HCT116 (cell line): ENCODE data around the gene BTBD16. TPM values are rescaled to one million over a fixed set of nuclear protein-coding genes. Genes with fewer than 3 reads are reported as not detected.

Experiments used
- ATAC-seq: fragments of 200-7000 bp; cut with Tn5 transposase; 2 replicates; pipeline ENCODE4 v1.9.1; 2020; ENCODE audit warnings: mild to moderate bottlenecking, moderate library complexity
- BruUV-seq: library from RNA; stranded (reverse); fragments of 400-500 nt; replicated peaks from 2 replicates; lab custom pipeline; 2021; lab: Mats Ljungman, UMichigan
- CTCF ChIA-PET: fragments of 300-600 bp; sonication (Branson Sonifier 250); formaldehyde crosslinking; loops from one replicate; lab custom pipeline; 2021; ENCODE audit warnings: antibody characterized with exemption; lab: Charles Lee
- POLR2A ChIA-PET: fragments of 300-600, 350-600 bp; sonication (Branson Sonifier 250); formaldehyde crosslinking; loops from one replicate; lab custom pipeline; 2021; ENCODE audit warnings: antibody characterized with exemption; lab: Charles Lee
- RAD21 ChIA-PET, 2 experiments: fragments of 300-600 bp; sonication (Branson Sonifier 250); formaldehyde crosslinking; loops; one replicate each; lab custom pipeline; 2023; ENCODE audit warnings: low total read pairs in 2 of 2; ENCODE audit not compliant: uncharacterized antibody in 2 of 2, unreplicated experiment in 2 of 2, low non-redundant PET in 1 of 2; lab: Charles Lee
- DNase-seq: peaks from one replicate; pipeline ENCODE4 v3.0.0-alpha.2; 2010; ENCODE audit warnings: low read depth, low spot score
- H2AFZ ChIP-seq: fragments of 200-600 bp; shearing (Covaris generic), sonication (generic); 2 replicates; pipeline ENCODE4 v1.6.1; 2017; ENCODE audit warnings: low read depth, mixed run types, mixed read lengths, antibody characterized with exemption, low read length; ENCODE audit not compliant: poor library complexity, severe bottlenecking
- H3K27ac ChIP-seq: 2 replicates; pipeline ENCODE4 v1.5.1; 2012; ENCODE audit warnings: low read depth, low read length
- H3K27me3 ChIP-seq: fragments of 200-600 bp; sonication (generic); 2 replicates; pipeline ENCODE4 v1.6.1; 2016; ENCODE audit warnings: mixed run types, low read length, mixed read lengths; ENCODE audit not compliant: insufficient read depth
- H3K36me3 ChIP-seq, 2 experiments: fragments of 200-500 bp in 1 of 2; fragments of 200-600 bp in 1 of 2; sonication (Bioruptor generic) in 1 of 2; sonication (generic) in 1 of 2; 2 replicates each; pipeline versions ENCODE4 v1.5.1 to v1.6.1; 2014 to 2016; ENCODE audit warnings: low read length in 2 of 2, inconsistent platforms in 1 of 2, mixed read lengths in 1 of 2, mixed run types in 1 of 2; ENCODE audit not compliant: insufficient read depth in 2 of 2, control insufficient read depth in 1 of 2
- H3K4me1 ChIP-seq, 2 experiments: fragments of 200-600 bp in 1 of 2; sonication (generic) in 1 of 2; 2 replicates each; pipeline versions ENCODE4 v1.5.1 to v1.6.1; 2012 to 2017; ENCODE audit warnings: low read length in 2 of 2, inconsistent platforms in 1 of 2, mild to moderate bottlenecking in 1 of 2, mixed read lengths in 1 of 2, mixed run types in 1 of 2, moderate library complexity in 1 of 2; ENCODE audit not compliant: insufficient read depth in 2 of 2, control insufficient read depth in 1 of 2
- H3K4me2 ChIP-seq: fragments of 200-600 bp; sonication (generic); 2 replicates; pipeline ENCODE4 v1.6.1; 2017; ENCODE audit warnings: mixed run types, low read length, mixed read lengths
- H3K4me3 ChIP-seq, 2 experiments: fragments of 200-600 bp in 1 of 2; sonication (generic) in 1 of 2; replicated peaks in 1 of 2; 2 replicates each; pipeline ENCODE4 v1.5.1; 2011 to 2016; ENCODE audit warnings: low read length in 2 of 2, control low read depth in 1 of 2, low read depth in 1 of 2, mild to moderate bottlenecking in 1 of 2, mixed read lengths in 1 of 2, mixed run types in 1 of 2
- H3K79me2 ChIP-seq: fragments of 200-600 bp; sonication (generic); 2 replicates; pipeline ENCODE4 v1.6.1; 2017; ENCODE audit warnings: mild to moderate bottlenecking, mixed run types, low read length, moderate library complexity, mixed read lengths; ENCODE audit not compliant: insufficient read depth
- H3K9ac ChIP-seq: fragments of 200-600 bp; sonication (generic); 2 replicates; pipeline ENCODE4 v1.6.1; 2016; ENCODE audit warnings: low read length, mixed read lengths
- H3K9me2 ChIP-seq: fragments of 200-600 bp; sonication (generic), shearing (Covaris generic); 2 replicates; pipeline ENCODE4 v1.6.1; 2017; ENCODE audit warnings: mixed run types, mild to moderate bottlenecking, moderate library complexity; ENCODE audit not compliant: insufficient read depth
- H3K9me3 ChIP-seq, 2 experiments: fragments of 200-500 bp in 1 of 2; fragments of 200-600 bp in 1 of 2; sonication (Bioruptor generic) in 1 of 2; sonication (generic) in 1 of 2; 2 replicates each; pipeline ENCODE4 v1.6.1; 2014 to 2017; ENCODE audit warnings: low read length in 2 of 2, mixed read lengths in 2 of 2, inconsistent platforms in 1 of 2, low read depth in 1 of 2, mild to moderate bottlenecking in 1 of 2, mixed run types in 1 of 2, moderate library complexity in 1 of 2; ENCODE audit not compliant: control insufficient read depth in 1 of 2, insufficient read depth in 1 of 2
- H4K20me1 ChIP-seq: fragments of 200-600 bp; sonication (generic), shearing (Covaris generic); 2 replicates; pipeline ENCODE4 v1.6.1; 2017; ENCODE audit warnings: mixed run types, mild to moderate bottlenecking, moderate library complexity; ENCODE audit not compliant: insufficient read depth
- CBX3 ChIP-seq: IDR thresholded peaks from 2 replicates; pipeline ENCODE4 v1.6.1; 2012; ENCODE audit warnings: low read depth
- CTCF ChIP-seq, 3 experiments: fragments of 200-600 bp in 1 of 3; sonication (generic) in 1 of 3; IDR thresholded peaks in 2 of 3; conservative IDR thresholded peaks in 1 of 3; 2 replicates each; pipeline ENCODE4 v1.5.1; 2012 to 2017; ENCODE audit warnings: low read depth in 2 of 3, low read length in 2 of 3, antibody characterized with exemption in 1 of 3, borderline replicate concordance in 1 of 3, control low read depth in 1 of 3, mild to moderate bottlenecking in 1 of 3, mixed read lengths in 1 of 3, mixed run types in 1 of 3, moderate library complexity in 1 of 3; ENCODE audit not compliant: insufficient read depth in 1 of 3
- EGR1 ChIP-seq: IDR thresholded peaks from 2 replicates; pipeline ENCODE4 v1.6.1; 2012; ENCODE audit warnings: low read depth
- ELF1 ChIP-seq: IDR thresholded peaks from 2 replicates; pipeline ENCODE4 v1.6.1; 2012; ENCODE audit warnings: low read depth, borderline replicate concordance
- EZH2phosphoT487 ChIP-seq: fragments of 200-600 bp; IDR thresholded peaks from 2 replicates; pipeline ENCODE4 v1.6.1; 2018; ENCODE audit warnings: antibody characterized with exemption, borderline replicate concordance
- FOSL1 ChIP-seq: IDR thresholded peaks from 2 replicates; pipeline ENCODE4 v1.6.1; 2012; ENCODE audit warnings: low read depth
- MAX ChIP-seq: IDR thresholded peaks from 2 replicates; pipeline ENCODE4 v1.6.1; 2012
- TCF7L2 ChIP-seq: IDR thresholded peaks from 2 replicates; pipeline ENCODE4 v1.7.0; 2011; ENCODE audit warnings: borderline replicate concordance, inconsistent platforms; ENCODE audit not compliant: insufficient read depth, insufficient read length; ENCODE audit errors: extremely low read depth
- ZBTB33 ChIP-seq: IDR thresholded peaks from 2 replicates; pipeline ENCODE4 v1.6.1; 2011; ENCODE audit warnings: mild to moderate bottlenecking, low read length, moderate library complexity; ENCODE audit not compliant: insufficient replicate concordance; ENCODE audit errors: extremely low read depth
- ZFX ChIP-seq: fragments of 450-650 bp; IDR thresholded peaks from 2 replicates; pipeline ENCODE4 v1.6.1; 2017
- intact Hi-C: fragments of 100-400 bp; cut with micrococcal nuclease; formaldehyde crosslinking; loops from 2 replicates; pipeline ENCODE4 v1.10.0; 2022
- total RNA-seq: library from RNA; stranded (reverse); gene quantifications from one replicate; pipeline ENCODE4 v1.2.1, GENCODE V29; 2021; ENCODE audit not compliant: unreplicated experiment

BTBD16 gene
- total RNA-seq, 1 experiment from 2014 or later: 0.27 TPM

- Histone ChIP-seq H3K9me3 (no peaks in the 10 kb centered on the region; a peak in 1 of 4 replicates), H2AFZ (no peak overlapping the region), H3K9ac (no peak overlapping the region), H3K27me3 (no peaks in the 10 kb centered on the region), H3K27ac (no peak overlapping the region), H4K20me1 (no peaks in the 10 kb centered on the region), H3K4me3 (no peak overlapping the region), H3K36me3 (no peaks in the 10 kb centered on the region), H3K9me2 (no peaks in the 10 kb centered on the region), H3K4me2 (no peak overlapping the region), H3K4me1 (peaks cover 7 to 17% of the 10 kb centered on the region in 2 experiments), H3K79me2 (no peaks in the 10 kb centered on the region)
- POLR2A ChIA-PET: no interaction called here
- no peak for DNase-seq
- intact Hi-C loops: no loop called here
- ATAC-seq: no peak
- RAD21 ChIA-PET: no interaction called here
- TF ChIP-seq EGR1: no peak
- peak; percentile 77; the same call in 1 of the 2 replicates for TF ChIP-seq CBX3
- CTCF ChIA-PET: no interaction called here
- no TSS peak for BruUV-seq
These were observed 75.3 kb downstream of the BTBD16 start for GRCh38 chr10:122346326-122346950.

- Histone ChIP-seq H3K36me3 (no peaks in the 10 kb centered on the region), H4K20me1 (no peaks in the 10 kb centered on the region), H3K9me3 (no peaks in the 10 kb centered on the region; a peak in 1 of 4 replicates), H2AFZ (no peak overlapping the region), H3K4me2 (no peak overlapping the region), H3K27me3 (no peaks in the 10 kb centered on the region), H3K79me2 (no peaks in the 10 kb centered on the region), H3K9me2 (no peaks in the 10 kb centered on the region), H3K4me3 (no peak overlapping the region), H3K4me1 (peaks cover 7 to 17% of the 10 kb centered on the region in 2 experiments), H3K9ac (no peak overlapping the region), H3K27ac (no peak overlapping the region)
- DNase-seq (no peak), ATAC-seq (no peak)
- no TSS peak for BruUV-seq
- ChIA-PET POLR2A (no interaction called here), RAD21 (no interaction called here), CTCF (no interaction called here)
- intact Hi-C loops: no loop called here
- TF ChIP-seq FOSL1: no peak
- TF ChIP-seq ZFX: no peak
- no peak for TF ChIP-seq CTCF (IDR thresholded peaks at IDR 0.05 in 2 of 3, conservative IDR thresholded peaks at IDR 0.05 in 1 of 3; ENCODE audit: borderline replicate concordance in 1 of 3, insufficient read depth in 1 of 3, low read depth in 2 of 3, low read length in 2 of 3)
- TF ChIP-seq ZBTB33: no peak
- TF ChIP-seq TCF7L2: no peak
- no peak for TF ChIP-seq ELF1
- TF ChIP-seq EZH2phosphoT487: no peak
- no peak for TF ChIP-seq MAX
These were observed 76.2 kb downstream of the BTBD16 start for GRCh38 chr10:122347170-122347841.
